Keratinocyte (primary cell): ENCODE data around the gene UBR7. TPM values are rescaled to one million over a fixed set of nuclear protein-coding genes. Genes with fewer than 3 reads are reported as not detected.

Experiments
- DNase-seq: peaks from one replicate; pipeline ENCODE4 v3.0.0-alpha.2; 2011; ENCODE audit warnings: low read depth, missing footprints, low spot score
- FAIRE-seq: peaks from 2 replicates; lab custom pipeline; 2011; peaks lifted over from hg19 to GRCh38; lab: Jason Lieb, UNC
- H2AFZ ChIP-seq: 2 replicates; pipeline ENCODE4 v1.6.0; 2012; ENCODE audit warnings: low read length, control low read depth, inconsistent platforms; ENCODE audit not compliant: control insufficient read depth
- H3K27ac ChIP-seq: 2 replicates; pipeline ENCODE4 v1.5.1; 2011; ENCODE audit warnings: low read length; ENCODE audit not compliant: control insufficient read depth, insufficient read depth
- H3K27me3 ChIP-seq: 3 replicates; pipeline ENCODE4 v1.6.0; 2011; ENCODE audit warnings: low read length; ENCODE audit not compliant: control insufficient read depth, insufficient read depth; ENCODE audit errors: extremely low read depth
- H3K36me3 ChIP-seq, 2 experiments: 2 replicates in 1 of 2; 3 replicates in 1 of 2; pipeline ENCODE4 v1.5.1; 2011; ENCODE audit warnings: low read length in 2 of 2, mild to moderate bottlenecking in 1 of 2; ENCODE audit not compliant: control insufficient read depth in 2 of 2, insufficient read depth in 2 of 2; ENCODE audit errors: extremely low read depth in 1 of 2
- H3K4me1 ChIP-seq: 3 replicates; pipeline ENCODE4 v1.5.1; 2011; ENCODE audit warnings: low read length; ENCODE audit not compliant: control insufficient read depth, insufficient read depth; ENCODE audit errors: extremely low read depth
- H3K4me2 ChIP-seq: 3 replicates; pipeline ENCODE4 v1.6.0; 2011; ENCODE audit warnings: low read depth, low read length; ENCODE audit not compliant: control insufficient read depth, insufficient read depth; ENCODE audit errors: extremely low read depth
- H3K4me3 ChIP-seq, 3 experiments: fragments of 200-600 bp in 1 of 3; sonication (generic) in 1 of 3; 2 replicates in 2 of 3; 3 replicates in 1 of 3; pipeline ENCODE4 v1.5.1; 2011 to 2016; ENCODE audit warnings: low read length in 3 of 3, mild to moderate bottlenecking in 3 of 3, control low read depth in 2 of 3, inconsistent platforms in 1 of 3, low read depth in 1 of 3, mixed read lengths in 1 of 3, mixed run types in 1 of 3, moderate library complexity in 1 of 3; ENCODE audit not compliant: control insufficient read depth in 2 of 3, insufficient read depth in 2 of 3; ENCODE audit errors: extremely low read depth in 1 of 3
- H3K79me2 ChIP-seq: 2 replicates; pipeline ENCODE4 v1.6.0; 2012; ENCODE audit warnings: low read length; ENCODE audit not compliant: control insufficient read depth, insufficient read depth
- H3K9ac ChIP-seq: 3 replicates; pipeline ENCODE4 v1.6.0; 2011; ENCODE audit warnings: low read length; ENCODE audit not compliant: control insufficient read depth, insufficient read depth; ENCODE audit errors: extremely low read depth
- H3K9me1 ChIP-seq: 3 replicates; pipeline ENCODE4 v1.6.0; 2011; ENCODE audit warnings: low read length; ENCODE audit not compliant: control insufficient read depth, insufficient read depth; ENCODE audit errors: extremely low read depth
- H3K9me3 ChIP-seq: 2 replicates; pipeline ENCODE4 v1.5.1; 2012; ENCODE audit warnings: low read depth, low read length; ENCODE audit not compliant: control insufficient read depth
- H4K20me1 ChIP-seq: 3 replicates; pipeline ENCODE4 v1.6.0; 2011; ENCODE audit warnings: low read length; ENCODE audit not compliant: control insufficient read depth, insufficient read depth; ENCODE audit errors: extremely low read depth
- CTCF ChIP-seq, 3 experiments: IDR thresholded peaks in 1 of 3; conservative IDR thresholded peaks in 1 of 3; optimal IDR thresholded peaks in 1 of 3; 2 replicates in 2 of 3; 3 replicates in 1 of 3; pipeline versions ENCODE3 to v1.5.1; 2011; ENCODE audit warnings: low read length in 3 of 3, mild to moderate bottlenecking in 3 of 3, moderate library complexity in 2 of 3, control low read depth in 1 of 3, inconsistent platforms in 1 of 3; ENCODE audit not compliant: insufficient read depth in 2 of 3; ENCODE audit errors: extremely low read depth in 1 of 3
- EZH2 ChIP-seq: IDR thresholded peaks from one replicate; pipeline ENCODE4 v1.6.1; 2012; ENCODE audit warnings: inconsistent platforms, mild to moderate bottlenecking, low read length, moderate library complexity
- dilution Hi-C: fragments of 300-500 bp; cut with MboI; formaldehyde crosslinking; loops from one replicate; pipeline ENCODE4 v1.7.0; 2020; ENCODE audit warnings: low sequenced_read_pairs; ENCODE audit not compliant: extremely low pct_ligation_motif_present
- polyA plus RNA-seq, 5 experiments: library from polyadenylated mRNA; depleted of rRNA in 3 of 5; stranded (reverse) in 3 of 5; stranded (forward) in 1 of 5; unstranded in 1 of 5; fragments of >200 nt; gene quantifications; 1 replicate in 1 of 5; 2 replicates in 3 of 5; 3 replicates in 1 of 5; pipeline versions ENCODE4 v1.2.1 to v1.2.3, GENCODE V29; 2011 to 2012; ENCODE audit warnings: missing spikeins in 2 of 5, low read depth in 1 of 5, low replicate concordance in 1 of 5

UBR7 gene
- polyA plus RNA-seq, 1 donor (not counting 4 experiments of a cell fraction or from before 2014, with no cell fraction given): 17.2 TPM

- peak within 1 kb of the TSS; percentile 90 for H3K27ac ChIP-seq
- H3K4me1 ChIP-seq: peaks cover 21% of the 10 kb centered on the region
- DNase-seq: no peak
- H2AFZ ChIP-seq: peak within 1 kb of the TSS; percentile 93
- dilution Hi-C loops: no loop called here
- no peaks in the 10 kb centered on the region for H3K9me1 ChIP-seq
- no peak for FAIRE-seq
- H3K4me3 ChIP-seq: peak within 1 kb of the TSS; percentile 95 to 99 (median 97)
- H3K27me3 ChIP-seq: no peaks in the 10 kb centered on the region
- peak within 1 kb of the TSS; percentile 94 for H3K4me2 ChIP-seq
- no peaks in the 10 kb centered on the region for H4K20me1 ChIP-seq
- peaks cover 3 to 7% of the 10 kb centered on the region in 2 experiments for H3K36me3 ChIP-seq
- H3K79me2 ChIP-seq: peaks cover 20% of the 10 kb centered on the region
- H3K9ac ChIP-seq: peak within 1 kb of the TSS; percentile 89
- no peaks in the 10 kb centered on the region for H3K9me3 ChIP-seq
- TF ChIP-seq CTCF (optimal IDR thresholded peaks at IDR 0.05 in 1 of 3, IDR thresholded peaks at IDR 0.05 in 1 of 3, conservative IDR thresholded peaks at IDR 0.05 in 1 of 3; ENCODE audit: extremely low read depth in 1 of 3, insufficient read depth in 2 of 3, low read length in 3 of 3) (peak in 1 of 3 experiments; percentile 33), EZH2 (no peak)
Measured at GRCh38 chr14:93184391-93185348, 22.4 kb upstream of the UBR7 start, which contains the start of the genes LYSET and MOAP1. TSS of gene LYSET (plus strand) at chr14:93185317. CDS start at chr14:93185406, 89 bp downstream. TSS of gene MOAP1 (minus strand) at chr14:93184897. CDS start at chr14:93184242, 655 bp downstream.

- no peak for FAIRE-seq
Measured at GRCh38 chr14:93185349-93185720, 21.7 kb upstream of the UBR7 start.

More at GRCh38 chr14:93185349-93185720, 21.7 kb upstream of the UBR7 start:
- no peaks in the 10 kb centered on the region for H3K27me3 ChIP-seq
- H4K20me1 ChIP-seq: no peaks in the 10 kb centered on the region
- peak overlapping the region; percentile 89 for H3K9ac ChIP-seq
- H3K9me3 ChIP-seq: no peaks in the 10 kb centered on the region
- peak overlapping the region; percentile 94 for H3K4me2 ChIP-seq
- dilution Hi-C loops: no loop called here
- H3K4me3 ChIP-seq: peak overlapping the region; percentile 95 to 99 (median 97)
- TF ChIP-seq EZH2 (no peak), CTCF (optimal IDR thresholded peaks at IDR 0.05 in 1 of 3, IDR thresholded peaks at IDR 0.05 in 1 of 3, conservative IDR thresholded peaks at IDR 0.05 in 1 of 3; ENCODE audit: extremely low read depth in 1 of 3, insufficient read depth in 2 of 3, low read length in 3 of 3) (no peak)
- DNase-seq: no peak
- H2AFZ ChIP-seq: peak overlapping the region; percentile 90
- H3K79me2 ChIP-seq: peaks cover 20% of the 10 kb centered on the region
- no peaks in the 10 kb centered on the region for H3K9me1 ChIP-seq
- peaks cover 7% of the 10 kb centered on the region in 2 experiments for H3K36me3 ChIP-seq
- H3K4me1 ChIP-seq: peaks cover 21% of the 10 kb centered on the region
- H3K27ac ChIP-seq: peak overlapping the region; percentile 90
